ENCODE measurements around the gene CTNNB1. TPM values are rescaled to one million over a fixed set of nuclear protein-coding genes. Genes with fewer than 3 reads are reported as not detected.

CTNNB1 gene
- total RNA-seq, 1 donor from 2014 or later, result 416 TPM

DNA sequence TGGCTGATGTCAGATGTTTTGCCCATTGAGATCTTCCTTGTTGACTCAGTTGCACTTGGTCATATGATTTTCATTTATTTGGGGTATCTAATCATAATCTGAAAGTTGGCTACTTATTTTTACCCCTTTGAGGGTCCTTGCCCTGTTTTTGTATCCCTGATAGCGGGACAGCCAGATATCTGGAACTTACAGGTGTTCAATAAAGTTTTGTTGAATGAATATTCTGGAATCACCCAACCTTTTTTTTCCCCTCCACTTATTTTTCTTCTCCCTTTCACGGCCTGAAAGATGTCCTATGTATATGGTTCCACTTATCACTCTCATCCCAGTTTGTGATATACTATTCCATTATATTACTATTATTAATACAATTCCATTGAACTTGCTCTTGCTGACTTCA lies 12.8 kb downstream of the CTNNB1 start:
- DNase-seq (ENCODE audit: low read depth), result no peak
- Histone ChIP-seq H3K36me3 (ENCODE audit: control insufficient read depth, insufficient read depth, low read length) (no peaks in the 10 kb centered on the region), H3K27me3 (ENCODE audit: control insufficient read depth, insufficient read depth, low read length) (no peaks in the 10 kb centered on the region), H3K4me3 (ENCODE audit: low read depth, low read length) (no peak overlapping the region)
- TF ChIP-seq, protein P1, sequence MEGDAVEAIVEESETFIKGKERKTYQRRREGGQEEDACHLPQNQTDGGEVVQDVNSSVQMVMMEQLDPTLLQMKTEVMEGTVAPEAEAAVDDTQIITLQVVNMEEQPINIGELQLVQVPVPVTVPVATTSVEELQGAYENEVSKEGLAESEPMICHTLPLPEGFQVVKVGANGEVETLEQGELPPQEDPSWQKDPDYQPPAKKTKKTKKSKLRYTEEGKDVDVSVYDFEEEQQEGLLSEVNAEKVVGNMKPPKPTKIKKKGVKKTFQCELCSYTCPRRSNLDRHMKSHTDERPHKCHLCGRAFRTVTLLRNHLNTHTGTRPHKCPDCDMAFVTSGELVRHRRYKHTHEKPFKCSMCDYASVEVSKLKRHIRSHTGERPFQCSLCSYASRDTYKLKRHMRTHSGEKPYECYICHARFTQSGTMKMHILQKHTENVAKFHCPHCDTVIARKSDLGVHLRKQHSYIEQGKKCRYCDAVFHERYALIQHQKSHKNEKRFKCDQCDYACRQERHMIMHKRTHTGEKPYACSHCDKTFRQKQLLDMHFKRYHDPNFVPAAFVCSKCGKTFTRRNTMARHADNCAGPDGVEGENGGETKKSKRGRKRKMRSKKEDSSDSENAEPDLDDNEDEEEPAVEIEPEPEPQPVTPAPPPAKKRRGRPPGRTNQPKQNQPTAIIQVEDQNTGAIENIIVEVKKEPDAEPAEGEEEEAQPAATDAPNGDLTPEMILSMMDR (IDR thresholded peaks at IDR 0.05; ENCODE audit: insufficient read depth, low read length, poor library complexity, severe bottlenecking), result no peak

- H3K4me3 ChIP-seq (ENCODE audit: low read depth, low read length), result no peak overlapping the region
- no peaks in the 10 kb centered on the region for H3K27me3 ChIP-seq (ENCODE audit: control insufficient read depth, insufficient read depth, low read length)
- no peak for DNase-seq (ENCODE audit: low read depth)
- TF ChIP-seq, protein P1 (IDR thresholded peaks at IDR 0.05; ENCODE audit: insufficient read depth, low read length, poor library complexity, severe bottlenecking), result no peak
- no peaks in the 10 kb centered on the region for H3K36me3 ChIP-seq (ENCODE audit: control insufficient read depth, insufficient read depth, low read length)
These were observed 14.3 kb downstream of the CTNNB1 start for GRCh38 chr3:41213588-41213987.

DNA sequence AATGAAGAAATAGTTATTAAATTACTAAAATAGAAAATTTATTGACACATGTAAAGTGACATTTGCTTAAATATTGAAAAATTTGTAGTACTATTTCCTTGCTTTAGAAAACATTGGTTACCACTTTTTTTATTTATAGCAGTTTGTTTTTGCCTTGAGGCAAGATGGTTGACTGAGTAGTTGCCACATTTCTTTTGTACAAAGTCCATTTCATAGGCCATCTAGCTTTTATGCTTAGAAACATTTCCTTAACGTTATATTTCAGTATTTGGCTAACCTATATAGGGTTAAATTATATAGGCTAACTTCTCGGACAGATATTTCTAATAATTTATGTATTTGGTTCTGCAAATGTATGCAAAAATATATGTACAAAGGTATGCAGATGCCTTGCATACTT lies 17.1 kb downstream of the CTNNB1 start:
- Histone ChIP-seq H3K36me3 (ENCODE audit: control insufficient read depth, insufficient read depth, low read length) (no peaks in the 10 kb centered on the region), H3K4me3 (ENCODE audit: low read depth, low read length) (no peak overlapping the region), H3K27me3 (ENCODE audit: control insufficient read depth, insufficient read depth, low read length) (no peaks in the 10 kb centered on the region)
- DNase-seq (ENCODE audit: low read depth), result no peak
- TF ChIP-seq, protein P1 (IDR thresholded peaks at IDR 0.05; ENCODE audit: insufficient read depth, low read length, poor library complexity, severe bottlenecking), result no peak

GRCh38 chr3:41216993-41217392 lies 17.7 kb downstream of the CTNNB1 start:
- no peak for DNase-seq (ENCODE audit: low read depth)
- H3K4me3 ChIP-seq (ENCODE audit: low read depth, low read length), result no peak overlapping the region

DNA sequence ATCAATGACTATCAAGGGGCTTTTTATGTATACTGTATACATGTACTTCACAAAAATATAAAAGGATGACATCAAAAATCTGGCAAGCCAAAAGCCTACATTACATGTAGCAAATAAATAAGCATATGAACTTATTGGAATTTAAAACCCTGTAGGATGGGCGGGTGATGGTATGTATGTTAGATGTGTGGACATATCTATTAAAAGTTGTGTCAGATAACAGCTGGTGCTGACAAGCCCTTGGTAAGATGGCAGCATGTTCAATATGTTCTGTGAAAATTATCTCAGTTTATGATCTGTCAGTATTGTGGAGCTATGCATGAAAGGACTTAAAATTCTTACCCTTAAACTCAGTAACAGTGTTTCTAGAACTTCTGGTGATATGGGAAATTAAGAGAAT lies 20.1 kb downstream of the CTNNB1 start:
- no peaks in the 10 kb centered on the region for H3K36me3 ChIP-seq (ENCODE audit: control insufficient read depth, insufficient read depth, low read length)
- TF ChIP-seq, protein P1 (IDR thresholded peaks at IDR 0.05; ENCODE audit: insufficient read depth, low read length, poor library complexity, severe bottlenecking), result no peak

More at GRCh38 chr3:41216993-41217392, 17.7 kb downstream of the CTNNB1 start:
- Histone ChIP-seq H3K36me3 (ENCODE audit: control insufficient read depth, insufficient read depth, low read length) (no peaks in the 10 kb centered on the region), H3K27me3 (ENCODE audit: control insufficient read depth, insufficient read depth, low read length) (no peaks in the 10 kb centered on the region)
- TF ChIP-seq, protein P1 (IDR thresholded peaks at IDR 0.05; ENCODE audit: insufficient read depth, low read length, poor library complexity, severe bottlenecking), result no peak

GRCh38 chr3:41220906-41221677 lies 21.8 kb downstream of the CTNNB1 start:
- Histone ChIP-seq H3K4me3 (ENCODE audit: low read depth, low read length) (no peak overlapping the region), H3K27me3 (ENCODE audit: control insufficient read depth, insufficient read depth, low read length) (no peaks in the 10 kb centered on the region), H3K36me3 (ENCODE audit: control insufficient read depth, insufficient read depth, low read length) (peaks cover 3% of the 10 kb centered on the region)
- TF ChIP-seq, protein P1 (IDR thresholded peaks at IDR 0.05; ENCODE audit: insufficient read depth, low read length, poor library complexity, severe bottlenecking), result no peak
- DNase-seq (ENCODE audit: low read depth), result no peak

More for the DNA sequence above, 20.1 kb downstream of the CTNNB1 start:
- Histone ChIP-seq H3K27me3 (ENCODE audit: control insufficient read depth, insufficient read depth, low read length) (no peaks in the 10 kb centered on the region), H3K4me3 (ENCODE audit: low read depth, low read length) (no peak overlapping the region)
- DNase-seq (ENCODE audit: low read depth), result no peak
